K562 (cell line): ENCODE measurements around the gene HOXD4. TPM values are rescaled to one million over a fixed set of nuclear protein-coding genes. Genes with fewer than 3 reads are reported as not detected.
A peak's percentile ranks its signal among the peaks of the same experiment; 100 is the strongest.

ENCODE experiments used
- ATAC-seq: fragments of 200-7000 bp; cut with Tn5 transposase; 3 replicates; pipeline ENCODE4 v1.9.1; 2020; ENCODE audit warnings: moderate library complexity
- BruUV-seq: library from RNA; stranded (reverse); fragments of 400-500 nt; replicated peaks from 2 replicates; lab custom pipeline; 2021; lab: Mats Ljungman, UMichigan
- CTCF ChIA-PET: fragments of 300-600 bp; formaldehyde crosslinking; extraction: SDS; loops from one replicate; lab custom pipeline; 2021; ENCODE audit warnings: low intra/inter-chr PET ratio; lab: Yijun Ruan, JAX
- POLR2A ChIA-PET: fragments of 300-600, 350-650 bp; sonication (Branson Sonifier 250); formaldehyde crosslinking; extraction: SDS; loops from one replicate; lab custom pipeline; 2021; ENCODE audit warnings: antibody characterized with exemption, inconsistent platforms; lab: Yijun Ruan, JAX
- DNase-seq, 4 experiments: peaks; one replicate each; pipeline versions ENCODE4 v3.0.0 to v3.0.0-alpha.2; 2011 to 2018; ENCODE audit warnings: low spot score in 3 of 4, mixed read lengths in 3 of 4; ENCODE audit errors: extremely low read depth in 1 of 4
- FAIRE-seq: peaks from 2 replicates; lab custom pipeline; 2011; peaks lifted over from hg19 to GRCh38; lab: Jason Lieb, UNC
- H2AFZ ChIP-seq: 2 replicates; pipeline ENCODE4 v1.6.0; 2011; ENCODE audit warnings: low read depth, low read length, control low read depth, inconsistent platforms
- H3K27ac ChIP-seq: fragments of 200-600 bp; 3 replicates; pipeline ENCODE4 v1.8.0; 2011; ENCODE audit warnings: low read depth, mild to moderate bottlenecking, control low read depth, inconsistent platforms, low read length, moderate library complexity, mixed read lengths; ENCODE audit errors: extremely low read depth
- H3K27me3 ChIP-seq, 2 experiments: fragments of 300-600 bp in 1 of 2; 2 replicates in 1 of 2; 3 replicates in 1 of 2; pipeline versions ENCODE4 v1.6.0 to v1.8.0; 2011; ENCODE audit warnings: inconsistent platforms in 2 of 2, low read length in 2 of 2, mild to moderate bottlenecking in 1 of 2, mixed read lengths in 1 of 2, moderate library complexity in 1 of 2; ENCODE audit not compliant: control insufficient read depth in 2 of 2, insufficient read depth in 2 of 2
- H3K36me3 ChIP-seq: fragments of 300-600 bp; 3 replicates; pipeline ENCODE4 v1.8.0; 2011; ENCODE audit warnings: mild to moderate bottlenecking, low read length, inconsistent platforms; ENCODE audit not compliant: control insufficient read depth, insufficient read depth
- H3K4me1 ChIP-seq, 2 experiments: fragments of 200-600 bp in 1 of 2; replicated peaks in 1 of 2; 2 replicates in 1 of 2; 3 replicates in 1 of 2; pipeline versions ENCODE4 v1.5.1 to v1.8.0; 2011; ENCODE audit warnings: inconsistent platforms in 2 of 2, low read length in 2 of 2, mild to moderate bottlenecking in 1 of 2, mixed read lengths in 1 of 2, moderate library complexity in 1 of 2; ENCODE audit not compliant: control insufficient read depth in 2 of 2, insufficient read depth in 2 of 2
- H3K4me2 ChIP-seq: 2 replicates; pipeline ENCODE4 v1.6.1; 2011; ENCODE audit warnings: low read length, control low read depth, inconsistent platforms, mixed read lengths; ENCODE audit not compliant: insufficient read depth
- H3K4me3 ChIP-seq: fragments of 200-600 bp; sonication (generic), shearing (Covaris generic); 2 replicates; pipeline ENCODE4 v1.5.1; 2016; ENCODE audit warnings: control low read depth, inconsistent platforms
- H3K79me2 ChIP-seq: fragments of 200-600 bp; 3 replicates; pipeline ENCODE4 v1.8.0; 2011; ENCODE audit warnings: low read length, inconsistent platforms; ENCODE audit not compliant: control insufficient read depth, insufficient read depth
- H3K9ac ChIP-seq, 2 experiments: 2 replicates each; pipeline versions ENCODE4 v1.6.0 to v1.6.1; 2011; ENCODE audit warnings: low read depth in 2 of 2, low read length in 2 of 2, control low read depth in 1 of 2, inconsistent platforms in 1 of 2, mild to moderate bottlenecking in 1 of 2, mixed read lengths in 1 of 2; ENCODE audit not compliant: insufficient read depth in 1 of 2
- H3K9me1 ChIP-seq: one replicate; pipeline ENCODE4 v1.6.0; 2011; ENCODE audit warnings: inconsistent platforms, mild to moderate bottlenecking, low read length, moderate library complexity; ENCODE audit not compliant: control insufficient read depth, insufficient read depth
- H3K9me3 ChIP-seq: replicated peaks from 2 replicates; pipeline ENCODE4 v1.5.1; 2011; ENCODE audit warnings: low read depth, low read length, inconsistent platforms; ENCODE audit not compliant: control insufficient read depth, insufficient read depth
- H4K20me1 ChIP-seq: replicated peaks from 2 replicates; pipeline ENCODE4 v1.6.1; 2011; ENCODE audit warnings: low read length, inconsistent platforms, mixed read lengths; ENCODE audit not compliant: control insufficient read depth, insufficient read depth
- ZNF589 ChIP-seq: fragments of 200-800 bp; sonication (Bioruptor generic); IDR thresholded peaks from 2 replicates; pipeline ENCODE4 v1.6.1; 2016; ENCODE audit warnings: low read depth, missing genetic modification characterization, missing compliant biosample characterization
- WGBS: fragments of 100-300 bp; shearing (Covaris generic); methylation state at CpG from one replicate; pipeline ENCODE4 v1.1.6; 2016; ENCODE audit warnings: low coverage, mixed read lengths; ENCODE audit not compliant: insufficient coverage; ENCODE audit errors: missing lambda C conversion rate; 5-methylcytosine and 5-hydroxymethylcytosine counted together
- in situ Hi-C: fragments of 300-500 bp; cut with MboI; formaldehyde crosslinking; loops from 4 replicates; pipeline ENCODE4 v1.15.0; 2018; ENCODE audit warnings: inconsistent platforms, mixed read lengths
- intact Hi-C: fragments of 100-400 bp; cut with micrococcal nuclease; formaldehyde crosslinking; loops from 2 replicates; pipeline ENCODE4 v1.14.2; 2022
- polyA plus RNA-seq, 8 experiments: library from polyadenylated mRNA; depleted of rRNA in 4 of 8; stranded (reverse) in 5 of 8; unstranded in 3 of 8; fragments of >200 nt; fragmentation: Nextera tagmentation in 2 of 8; fragmentation: Illumina TruSeq in 1 of 8; extraction: Ambion mirVana in 2 of 8; extraction: Trizol in 1 of 8; gene quantifications; 2 replicates each; pipeline versions ENCODE4 v1.2.1 to v1.2.3, GENCODE V29; 2011 to 2014; ENCODE audit warnings: inconsistent platforms in 1 of 8, missing spikeins in 1 of 8
- total RNA-seq, 7 experiments: library from RNA; depleted of rRNA in 6 of 7; stranded (reverse); fragments of >200 nt in 6 of 7; fragmentation: Illumina TruSeq in 2 of 7; extraction: Trizol in 2 of 7; gene quantifications; 2 replicates each; pipeline versions ENCODE4 v1.2.1 to v1.2.3, GENCODE V29; 2011 to 2021; ENCODE audit warnings: low replicate concordance in 1 of 7
- TF ChIP-seq, protein P1 (sequence below): sonication (generic); formaldehyde crosslinking; IDR thresholded peaks from 2 replicates; pipeline ENCODE4 v1.9.0; 2022; ENCODE audit warnings: mild to moderate bottlenecking, missing genetic modification reagents

The HOXD4 gene
- total and polyA plus RNA-seq, 9 of the 15 experiments (the other 6 are each of a cell fraction or from before 2014, with no cell fraction given): not detected

- ATAC-seq (no peak), FAIRE-seq (no peak), DNase-seq (no peak)
- in situ Hi-C loops (no loop called here), intact Hi-C loops (no loop called here)
- H3K27me3 ChIP-seq: peaks cover 79 to 82% of the 10 kb centered on the region in 2 experiments
- no peak overlapping the region for H3K9ac ChIP-seq
- POLR2A ChIA-PET: no interaction called here
- H4K20me1 ChIP-seq: peaks cover 3% of the 10 kb centered on the region; the same call in 1 of the 2 replicates
- H2AFZ ChIP-seq: no peak overlapping the region
- no TSS peak for BruUV-seq
- CTCF ChIA-PET: no interaction called here
- H3K36me3 ChIP-seq: no peaks in the 10 kb centered on the region
- H3K27ac ChIP-seq: no peak overlapping the region
- 24% methylated on average over 43 of the region's 53 CpGs for WGBS
- no peaks in the 10 kb centered on the region for H3K9me3 ChIP-seq
- H3K4me2 ChIP-seq: no peak overlapping the region
- peaks cover 0 to 25% of the 10 kb centered on the region in 2 experiments; a peak in 2 of 5 replicates for H3K4me1 ChIP-seq
- no peak for TF ChIP-seq ZNF589 (CRISPR knock-in tag)
- no peak overlapping the region for H3K4me3 ChIP-seq
- no peaks in the 10 kb centered on the region for H3K9me1 ChIP-seq
- H3K79me2 ChIP-seq: no peaks in the 10 kb centered on the region
Observed at GRCh38 chr2:176121190-176122051, 29.9 kb upstream of the HOXD4 start.

GRCh38 chr2:176122052-176122682, 29.2 kb upstream of the HOXD4 start:
- FAIRE-seq (no peak), ATAC-seq (no peak), DNase-seq (no peak)
- WGBS: 22% methylated on average over 46 of the region's 47 CpGs
- Histone ChIP-seq H4K20me1 (peaks cover 3% of the 10 kb centered on the region; the same call in 1 of the 2 replicates), H2AFZ (no peak overlapping the region), H3K79me2 (no peaks in the 10 kb centered on the region), H3K36me3 (no peaks in the 10 kb centered on the region), H3K9me3 (no peaks in the 10 kb centered on the region), H3K9me1 (no peaks in the 10 kb centered on the region), H3K4me2 (no peak overlapping the region), H3K4me1 (peaks cover 0 to 23% of the 10 kb centered on the region in 2 experiments; a peak in 2 of 5 replicates), H3K27ac (no peak overlapping the region), H3K9ac (no peak overlapping the region), H3K27me3 (peaks cover 73 to 74% of the 10 kb centered on the region in 2 experiments), H3K4me3 (no peak overlapping the region)
- intact Hi-C loops: no loop called here
- in situ Hi-C loops: no loop called here
- TF ChIP-seq, protein P1, sequence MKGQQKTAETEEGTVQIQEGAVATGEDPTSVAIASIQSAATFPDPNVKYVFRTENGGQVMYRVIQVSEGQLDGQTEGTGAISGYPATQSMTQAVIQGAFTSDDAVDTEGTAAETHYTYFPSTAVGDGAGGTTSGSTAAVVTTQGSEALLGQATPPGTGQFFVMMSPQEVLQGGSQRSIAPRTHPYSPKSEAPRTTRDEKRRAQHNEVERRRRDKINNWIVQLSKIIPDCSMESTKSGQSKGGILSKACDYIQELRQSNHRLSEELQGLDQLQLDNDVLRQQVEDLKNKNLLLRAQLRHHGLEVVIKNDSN: 0 out of 2 replicates have a peak, but pooled peaks have one; percentile 32
- TF ChIP-seq ZNF589 (CRISPR knock-in tag): no peak
- ChIA-PET CTCF (no interaction called here), POLR2A (no interaction called here)
- BruUV-seq: no TSS peak
